MM.1S (cell line): ENCODE results near the gene TEX264.

ENCODE experiments used
- DNase-seq: peaks from one replicate; pipeline ENCODE4 v3.0.0-alpha.2; 2015
- H2AFZ ChIP-seq: fragments of 300-600 bp; sonication (generic); 2 replicates; pipeline ENCODE4 v1.6.0; 2016; ENCODE audit warnings: antibody characterized with exemption, low read length
- H3F3A ChIP-seq: fragments of 300-600 bp; sonication (generic); 2 replicates; pipeline ENCODE4 v1.6.1; 2016; ENCODE audit warnings: mild to moderate bottlenecking, antibody characterized with exemption, low read length, moderate library complexity, mixed read lengths; ENCODE audit not compliant: insufficient read depth
- H3K27ac ChIP-seq: fragments of 300-600 bp; sonication (generic); 2 replicates; pipeline ENCODE4 v1.5.1; 2016; ENCODE audit warnings: mild to moderate bottlenecking, low read length
- H3K27me3 ChIP-seq: fragments of 300-600 bp; sonication (generic); replicated peaks from 2 replicates; pipeline ENCODE4 v1.6.0; 2016; ENCODE audit warnings: low read length; ENCODE audit not compliant: insufficient read depth
- H3K36me3 ChIP-seq: fragments of 300-600 bp; sonication (generic); replicated peaks from 2 replicates; pipeline ENCODE4 v1.6.1; 2016; ENCODE audit warnings: mild to moderate bottlenecking, low read length, mixed read lengths; ENCODE audit not compliant: insufficient read depth
- H3K4me1 ChIP-seq: fragments of 300-600 bp; sonication (generic); 2 replicates; pipeline ENCODE4 v1.6.1; 2016; ENCODE audit warnings: low read length, mixed read lengths
- H3K4me2 ChIP-seq: fragments of 300-600 bp; sonication (generic); 2 replicates; pipeline ENCODE4 v1.6.0; 2016; ENCODE audit warnings: low read depth, low read length
- H3K4me3 ChIP-seq: fragments of 300-600 bp; sonication (generic); 2 replicates; pipeline ENCODE4 v1.5.1; 2016; ENCODE audit warnings: low read length, mixed read lengths
- H3K79me2 ChIP-seq: fragments of 300-600 bp; sonication (generic); 2 replicates; pipeline ENCODE4 v1.6.1; 2016; ENCODE audit warnings: mixed run types, low read length, mixed read lengths
- H3K9ac ChIP-seq: fragments of 300-600 bp; sonication (generic); 2 replicates; pipeline ENCODE4 v1.6.1; 2016; ENCODE audit warnings: low read length, mixed read lengths
- H3K9me2 ChIP-seq: fragments of 300-600 bp; sonication (generic); replicated peaks from 2 replicates; pipeline ENCODE4 v1.6.1; 2016; ENCODE audit warnings: mild to moderate bottlenecking, low read length, mixed read lengths; ENCODE audit not compliant: insufficient read depth
- H3K9me3 ChIP-seq: fragments of 300-600 bp; sonication (generic); replicated peaks from 2 replicates; pipeline ENCODE4 v1.6.1; 2016; ENCODE audit warnings: mild to moderate bottlenecking, low read length, mixed read lengths; ENCODE audit not compliant: insufficient read depth
- H4K20me1 ChIP-seq: fragments of 300-600 bp; sonication (generic); 2 replicates; pipeline ENCODE4 v1.6.1; 2016; ENCODE audit warnings: mild to moderate bottlenecking, low read length, moderate library complexity, mixed read lengths; ENCODE audit not compliant: insufficient read depth
- CTCF ChIP-seq: fragments of 300-600 bp; sonication (generic); IDR thresholded peaks from 2 replicates; pipeline ENCODE4 v1.5.1; 2016; ENCODE audit warnings: antibody characterized with exemption, low read length, mixed read lengths
- EZH2 ChIP-seq: fragments of 300-600 bp; sonication (generic); optimal IDR thresholded peaks from 2 replicates; pipeline ENCODE3; 2017; ENCODE audit warnings: low read depth, mild to moderate bottlenecking, antibody characterized with exemption, low read length, mixed read lengths
- EZH2phosphoT487 ChIP-seq: fragments of 300-600 bp; sonication (generic); IDR thresholded peaks from 2 replicates; pipeline ENCODE4 v1.6.1; 2018; ENCODE audit warnings: antibody characterized with exemption, low read length

The TEX264 gene

GRCh38 chr3:51719410-51720025, 48.5 kb downstream of the TEX264 start:
- H2AFZ ChIP-seq: no peak overlapping the region
- H3K79me2 ChIP-seq: no peaks in the 10 kb centered on the region
- no peak overlapping the region for H3K27ac ChIP-seq
- H3K9me2 ChIP-seq: no peaks in the 10 kb centered on the region
- no peaks in the 10 kb centered on the region for H3K27me3 ChIP-seq
- no peak overlapping the region for H3K9ac ChIP-seq
- no peak overlapping the region for H3K4me2 ChIP-seq
- H3K36me3 ChIP-seq: no peaks in the 10 kb centered on the region
- H3K9me3 ChIP-seq: no peaks in the 10 kb centered on the region
- no peak overlapping the region for H3K4me3 ChIP-seq
- H3F3A ChIP-seq: no peaks in the 10 kb centered on the region
- DNase-seq: no peak
- TF ChIP-seq CTCF (no peak), EZH2 (no peak), EZH2phosphoT487 (no peak)
- no peaks in the 10 kb centered on the region for H4K20me1 ChIP-seq
- H3K4me1 ChIP-seq: 0 out of 2 replicates have a peak, but pooled peaks cover 4% of the 10 kb centered on the region

GRCh38 chr3:51720292-51721061, 49.4 kb downstream of the TEX264 start:
- H3F3A ChIP-seq: no peaks in the 10 kb centered on the region
- H3K9ac ChIP-seq: no peak overlapping the region
- H3K9me3 ChIP-seq: no peaks in the 10 kb centered on the region
- H3K9me2 ChIP-seq: no peaks in the 10 kb centered on the region
- H3K79me2 ChIP-seq: no peaks in the 10 kb centered on the region
- DNase-seq: no peak
- H3K4me3 ChIP-seq: no peak overlapping the region
- H3K27me3 ChIP-seq: no peaks in the 10 kb centered on the region
- 0 out of 2 replicates have a peak, but pooled peaks cover 4% of the 10 kb centered on the region for H3K4me1 ChIP-seq
- H3K27ac ChIP-seq: no peak overlapping the region
- no peak for TF ChIP-seq CTCF
- no peak for TF ChIP-seq EZH2phosphoT487
- no peak for TF ChIP-seq EZH2
- H3K36me3 ChIP-seq: no peaks in the 10 kb centered on the region
- no peaks in the 10 kb centered on the region for H4K20me1 ChIP-seq
- no peak overlapping the region for H3K4me2 ChIP-seq
- no peak overlapping the region for H2AFZ ChIP-seq

- no peaks in the 10 kb centered on the region for H3K27me3 ChIP-seq
- no peak for DNase-seq
- H3K4me1 ChIP-seq: 0 out of 2 replicates have a peak, but pooled peaks cover 4% of the 10 kb centered on the region
- no peak overlapping the region for H3K9ac ChIP-seq
- no peaks in the 10 kb centered on the region for H3K9me3 ChIP-seq
- H2AFZ ChIP-seq: no peak overlapping the region
- H3K9me2 ChIP-seq: no peaks in the 10 kb centered on the region
- H3K27ac ChIP-seq: no peak overlapping the region
- no peak for TF ChIP-seq CTCF
- TF ChIP-seq EZH2: no peak
- no peak for TF ChIP-seq EZH2phosphoT487
- H3K4me3 ChIP-seq: no peak overlapping the region
- no peaks in the 10 kb centered on the region for H3K36me3 ChIP-seq
- H3K79me2 ChIP-seq: no peaks in the 10 kb centered on the region
- H3F3A ChIP-seq: no peaks in the 10 kb centered on the region
- H4K20me1 ChIP-seq: no peaks in the 10 kb centered on the region
- H3K4me2 ChIP-seq: no peak overlapping the region
These were observed 50.2 kb downstream of the TEX264 start for GRCh38 chr3:51721062-51721745.
